Esophagus muscularis mucosa (tissue), 4 donors: ENCODE data around the gene NXN.

ENCODE experiments used
- EP300 ChIP-seq: sonication (generic); formaldehyde crosslinking; IDR thresholded peaks from one replicate; pipeline ENCODE4 v1.6.1; 2017; ENCODE audit warnings: antibody characterized with exemption
- POLR2A ChIP-seq: fragments of 450-650 bp; IDR thresholded peaks from one replicate; pipeline ENCODE4 v1.6.1; 2017; ENCODE audit warnings: antibody characterized with exemption, moderate library complexity, mild to moderate bottlenecking, low read depth
- POLR2AphosphoS5 ChIP-seq, 2 donors: sonication (generic); formaldehyde crosslinking; IDR thresholded peaks; one replicate each; pipeline ENCODE4 v1.6.1; 2017; ENCODE audit warnings: antibody characterized with exemption in 2 of 2
- TF ChIP-seq, protein P1 (sequence below), 3 experiments: fragments of 200-600 bp in 2 of 3; fragments of 450-650 bp in 1 of 3; sonication (generic) in 2 of 3; IDR thresholded peaks; one replicate each; pipeline ENCODE4 v1.5.1; 2017 to 2019; ENCODE audit warnings: antibody characterized with exemption in 3 of 3, mild to moderate bottlenecking in 2 of 3, moderate library complexity in 1 of 3

DNA sequence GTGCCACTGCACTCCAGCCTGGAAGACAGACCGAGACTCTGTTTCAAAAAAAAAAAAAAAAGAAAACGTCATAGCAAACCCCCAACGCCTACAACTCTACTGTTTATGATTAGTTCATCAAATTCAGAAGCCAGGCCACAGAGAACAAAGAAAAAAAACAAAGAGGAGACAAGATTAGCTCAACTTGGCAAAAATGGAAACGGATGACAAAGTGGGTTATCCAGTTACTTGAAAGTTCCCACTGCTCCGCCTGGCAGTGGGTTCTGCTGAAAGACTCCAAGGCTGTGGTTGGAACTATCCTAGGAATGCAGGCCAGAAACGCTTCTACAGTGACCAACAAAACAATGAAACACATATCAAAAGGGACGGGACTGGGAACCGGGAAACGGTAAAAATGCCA lies 144.3 kb downstream of the NXN start:
- TF ChIP-seq, protein P1, sequence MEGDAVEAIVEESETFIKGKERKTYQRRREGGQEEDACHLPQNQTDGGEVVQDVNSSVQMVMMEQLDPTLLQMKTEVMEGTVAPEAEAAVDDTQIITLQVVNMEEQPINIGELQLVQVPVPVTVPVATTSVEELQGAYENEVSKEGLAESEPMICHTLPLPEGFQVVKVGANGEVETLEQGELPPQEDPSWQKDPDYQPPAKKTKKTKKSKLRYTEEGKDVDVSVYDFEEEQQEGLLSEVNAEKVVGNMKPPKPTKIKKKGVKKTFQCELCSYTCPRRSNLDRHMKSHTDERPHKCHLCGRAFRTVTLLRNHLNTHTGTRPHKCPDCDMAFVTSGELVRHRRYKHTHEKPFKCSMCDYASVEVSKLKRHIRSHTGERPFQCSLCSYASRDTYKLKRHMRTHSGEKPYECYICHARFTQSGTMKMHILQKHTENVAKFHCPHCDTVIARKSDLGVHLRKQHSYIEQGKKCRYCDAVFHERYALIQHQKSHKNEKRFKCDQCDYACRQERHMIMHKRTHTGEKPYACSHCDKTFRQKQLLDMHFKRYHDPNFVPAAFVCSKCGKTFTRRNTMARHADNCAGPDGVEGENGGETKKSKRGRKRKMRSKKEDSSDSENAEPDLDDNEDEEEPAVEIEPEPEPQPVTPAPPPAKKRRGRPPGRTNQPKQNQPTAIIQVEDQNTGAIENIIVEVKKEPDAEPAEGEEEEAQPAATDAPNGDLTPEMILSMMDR (IDR thresholded peaks at IDR 0.05): no peak
- TF ChIP-seq POLR2A (no peak), POLR2AphosphoS5 (IDR thresholded peaks at IDR 0.05) (peak; percentile 40 to 50), EP300 (no peak)
